Keratinocyte (primary cell): ENCODE measurements around the gene AADACL3. TPM values are rescaled to one million over a fixed set of nuclear protein-coding genes. Genes with fewer than 3 reads are reported as not detected.

Experiments
- DNase-seq: peaks from one replicate; pipeline ENCODE4 v3.0.0-alpha.2; 2011; ENCODE audit warnings: low read depth, missing footprints, low spot score
- FAIRE-seq: peaks from 2 replicates; lab custom pipeline; 2011; peaks lifted over from hg19 to GRCh38; lab: Jason Lieb, UNC
- H2AFZ ChIP-seq: 2 replicates; pipeline ENCODE4 v1.6.0; 2012; ENCODE audit warnings: low read length, control low read depth, inconsistent platforms; ENCODE audit not compliant: control insufficient read depth
- H3K27ac ChIP-seq: 2 replicates; pipeline ENCODE4 v1.5.1; 2011; ENCODE audit warnings: low read length; ENCODE audit not compliant: control insufficient read depth, insufficient read depth
- H3K27me3 ChIP-seq: 3 replicates; pipeline ENCODE4 v1.6.0; 2011; ENCODE audit warnings: low read length; ENCODE audit not compliant: control insufficient read depth, insufficient read depth; ENCODE audit errors: extremely low read depth
- H3K36me3 ChIP-seq, 2 experiments: 2 replicates in 1 of 2; 3 replicates in 1 of 2; pipeline ENCODE4 v1.5.1; 2011; ENCODE audit warnings: low read length in 2 of 2, mild to moderate bottlenecking in 1 of 2; ENCODE audit not compliant: control insufficient read depth in 2 of 2, insufficient read depth in 2 of 2; ENCODE audit errors: extremely low read depth in 1 of 2
- H3K4me1 ChIP-seq: 3 replicates; pipeline ENCODE4 v1.5.1; 2011; ENCODE audit warnings: low read length; ENCODE audit not compliant: control insufficient read depth, insufficient read depth; ENCODE audit errors: extremely low read depth
- H3K4me2 ChIP-seq: 3 replicates; pipeline ENCODE4 v1.6.0; 2011; ENCODE audit warnings: low read depth, low read length; ENCODE audit not compliant: control insufficient read depth, insufficient read depth; ENCODE audit errors: extremely low read depth
- H3K4me3 ChIP-seq, 3 experiments: fragments of 200-600 bp in 1 of 3; sonication (generic) in 1 of 3; 2 replicates in 2 of 3; 3 replicates in 1 of 3; pipeline ENCODE4 v1.5.1; 2011 to 2016; ENCODE audit warnings: low read length in 3 of 3, mild to moderate bottlenecking in 3 of 3, control low read depth in 2 of 3, inconsistent platforms in 1 of 3, low read depth in 1 of 3, mixed read lengths in 1 of 3, mixed run types in 1 of 3, moderate library complexity in 1 of 3; ENCODE audit not compliant: control insufficient read depth in 2 of 3, insufficient read depth in 2 of 3; ENCODE audit errors: extremely low read depth in 1 of 3
- H3K79me2 ChIP-seq: 2 replicates; pipeline ENCODE4 v1.6.0; 2012; ENCODE audit warnings: low read length; ENCODE audit not compliant: control insufficient read depth, insufficient read depth
- H3K9ac ChIP-seq: 3 replicates; pipeline ENCODE4 v1.6.0; 2011; ENCODE audit warnings: low read length; ENCODE audit not compliant: control insufficient read depth, insufficient read depth; ENCODE audit errors: extremely low read depth
- H3K9me1 ChIP-seq: 3 replicates; pipeline ENCODE4 v1.6.0; 2011; ENCODE audit warnings: low read length; ENCODE audit not compliant: control insufficient read depth, insufficient read depth; ENCODE audit errors: extremely low read depth
- H3K9me3 ChIP-seq: 2 replicates; pipeline ENCODE4 v1.5.1; 2012; ENCODE audit warnings: low read depth, low read length; ENCODE audit not compliant: control insufficient read depth
- H4K20me1 ChIP-seq: 3 replicates; pipeline ENCODE4 v1.6.0; 2011; ENCODE audit warnings: low read length; ENCODE audit not compliant: control insufficient read depth, insufficient read depth; ENCODE audit errors: extremely low read depth
- EZH2 ChIP-seq: IDR thresholded peaks from one replicate; pipeline ENCODE4 v1.6.1; 2012; ENCODE audit warnings: inconsistent platforms, mild to moderate bottlenecking, low read length, moderate library complexity
- dilution Hi-C: fragments of 300-500 bp; cut with MboI; formaldehyde crosslinking; loops from one replicate; pipeline ENCODE4 v1.7.0; 2020; ENCODE audit warnings: low sequenced_read_pairs; ENCODE audit not compliant: extremely low pct_ligation_motif_present
- polyA plus RNA-seq, 5 experiments: library from polyadenylated mRNA; depleted of rRNA in 3 of 5; stranded (reverse) in 3 of 5; stranded (forward) in 1 of 5; unstranded in 1 of 5; fragments of >200 nt; gene quantifications; 1 replicate in 1 of 5; 2 replicates in 3 of 5; 3 replicates in 1 of 5; pipeline versions ENCODE4 v1.2.1 to v1.2.3, GENCODE V29; 2011 to 2012; ENCODE audit warnings: missing spikeins in 2 of 5, low read depth in 1 of 5, low replicate concordance in 1 of 5
- TF ChIP-seq, protein P1 (sequence below), 3 experiments: IDR thresholded peaks in 1 of 3; conservative IDR thresholded peaks in 1 of 3; optimal IDR thresholded peaks in 1 of 3; 2 replicates in 2 of 3; 3 replicates in 1 of 3; pipeline versions ENCODE3 to v1.5.1; 2011; ENCODE audit warnings: low read length in 3 of 3, mild to moderate bottlenecking in 3 of 3, moderate library complexity in 2 of 3, control low read depth in 1 of 3, inconsistent platforms in 1 of 3; ENCODE audit not compliant: insufficient read depth in 2 of 3; ENCODE audit errors: extremely low read depth in 1 of 3

The AADACL3 gene
- polyA plus RNA-seq, 1 donor (not counting 4 experiments of a cell fraction or from before 2014, with no cell fraction given) = 0.03 TPM

- dilution Hi-C loops = no loop called here
Measured at GRCh38 chr1:12741946-12742345, 26.0 kb downstream of the AADACL3 start.

GRCh38 chr1:12745126-12745991 lies 29.4 kb downstream of the AADACL3 start:
- no peaks in the 10 kb centered on the region for H3K9me1 ChIP-seq
- no peak for FAIRE-seq
- H3K4me1 ChIP-seq = no peaks in the 10 kb centered on the region
- no peak overlapping the region for H3K27ac ChIP-seq
- H3K9me3 ChIP-seq = no peaks in the 10 kb centered on the region
- no peak overlapping the region for H2AFZ ChIP-seq
- H3K79me2 ChIP-seq = no peaks in the 10 kb centered on the region
- no peak overlapping the region for H3K9ac ChIP-seq
- no peaks in the 10 kb centered on the region for H3K36me3 ChIP-seq
- no peak overlapping the region for H3K4me3 ChIP-seq
- dilution Hi-C loops = no loop called here
- no peak overlapping the region for H3K4me2 ChIP-seq
- H4K20me1 ChIP-seq = no peaks in the 10 kb centered on the region
- TF ChIP-seq EZH2 = no peak
- TF ChIP-seq, protein P1, sequence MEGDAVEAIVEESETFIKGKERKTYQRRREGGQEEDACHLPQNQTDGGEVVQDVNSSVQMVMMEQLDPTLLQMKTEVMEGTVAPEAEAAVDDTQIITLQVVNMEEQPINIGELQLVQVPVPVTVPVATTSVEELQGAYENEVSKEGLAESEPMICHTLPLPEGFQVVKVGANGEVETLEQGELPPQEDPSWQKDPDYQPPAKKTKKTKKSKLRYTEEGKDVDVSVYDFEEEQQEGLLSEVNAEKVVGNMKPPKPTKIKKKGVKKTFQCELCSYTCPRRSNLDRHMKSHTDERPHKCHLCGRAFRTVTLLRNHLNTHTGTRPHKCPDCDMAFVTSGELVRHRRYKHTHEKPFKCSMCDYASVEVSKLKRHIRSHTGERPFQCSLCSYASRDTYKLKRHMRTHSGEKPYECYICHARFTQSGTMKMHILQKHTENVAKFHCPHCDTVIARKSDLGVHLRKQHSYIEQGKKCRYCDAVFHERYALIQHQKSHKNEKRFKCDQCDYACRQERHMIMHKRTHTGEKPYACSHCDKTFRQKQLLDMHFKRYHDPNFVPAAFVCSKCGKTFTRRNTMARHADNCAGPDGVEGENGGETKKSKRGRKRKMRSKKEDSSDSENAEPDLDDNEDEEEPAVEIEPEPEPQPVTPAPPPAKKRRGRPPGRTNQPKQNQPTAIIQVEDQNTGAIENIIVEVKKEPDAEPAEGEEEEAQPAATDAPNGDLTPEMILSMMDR (optimal IDR thresholded peaks at IDR 0.05 in 1 of 3, IDR thresholded peaks at IDR 0.05 in 1 of 3, conservative IDR thresholded peaks at IDR 0.05 in 1 of 3; ENCODE audit: extremely low read depth in 1 of 3, insufficient read depth in 2 of 3, low read length in 3 of 3) = no peak
- no peak for DNase-seq
- H3K27me3 ChIP-seq = no peaks in the 10 kb centered on the region

More at GRCh38 chr1:12741946-12742345, 26.0 kb downstream of the AADACL3 start:
- no peak for FAIRE-seq
- no peak overlapping the region for H2AFZ ChIP-seq
- no peak for DNase-seq
- H3K27ac ChIP-seq = no peak overlapping the region
- no peak overlapping the region for H3K4me3 ChIP-seq
- H3K9me3 ChIP-seq = no peaks in the 10 kb centered on the region
- no peaks in the 10 kb centered on the region for H3K27me3 ChIP-seq
- H3K4me1 ChIP-seq = no peaks in the 10 kb centered on the region
- H3K9ac ChIP-seq = no peak overlapping the region
- no peaks in the 10 kb centered on the region for H4K20me1 ChIP-seq
- no peaks in the 10 kb centered on the region for H3K9me1 ChIP-seq
- TF ChIP-seq EZH2 = no peak
- TF ChIP-seq, protein P1 (optimal IDR thresholded peaks at IDR 0.05 in 1 of 3, IDR thresholded peaks at IDR 0.05 in 1 of 3, conservative IDR thresholded peaks at IDR 0.05 in 1 of 3; ENCODE audit: extremely low read depth in 1 of 3, insufficient read depth in 2 of 3, low read length in 3 of 3) = no peak
- H3K36me3 ChIP-seq = no peaks in the 10 kb centered on the region
- H3K79me2 ChIP-seq = no peaks in the 10 kb centered on the region
- H3K4me2 ChIP-seq = no peak overlapping the region
